Heart right ventricle (tissue), 16 donors: ENCODE data around the gene NCBP2. TPM values are rescaled to one million over a fixed set of nuclear protein-coding genes. Genes with fewer than 3 reads are reported as not detected.

ENCODE experiments used
- ATAC-seq, 8 donors: fragments of 200-7000 bp; cut with Tn5 transposase; one replicate each; pipeline ENCODE4 v1.9.1; 2020; ENCODE audit warnings: mild to moderate bottlenecking in 8 of 8, moderate library complexity in 8 of 8, moderate number of reproducible peaks in 1 of 8
- DNase-seq, 2 donors: peaks; one replicate each; pipeline ENCODE4 v3.0.0-alpha.2; 2020
- H3K27ac ChIP-seq, 10 donors: fragments of 200-600 bp; sonication (generic) in 2 of 10; one replicate each; pipeline versions ENCODE4 v1.5.0 to v1.8.0; 2020 to 2022; ENCODE audit warnings: mild to moderate bottlenecking in 3 of 10
- H3K27me3 ChIP-seq, 7 donors: fragments of 200-600 bp; one replicate each; pipeline ENCODE4 v1.8.0; 2021 to 2022; ENCODE audit warnings: mild to moderate bottlenecking in 2 of 7
- H3K36me3 ChIP-seq, 9 donors: fragments of 200-600 bp; sonication (generic) in 1 of 9; one replicate each; pipeline versions ENCODE4 v1.5.0 to v1.8.0; 2020 to 2022; ENCODE audit warnings: mild to moderate bottlenecking in 2 of 9
- H3K4me1 ChIP-seq, 9 donors: fragments of 200-600 bp; sonication (generic) in 1 of 9; one replicate each; pipeline versions ENCODE4 v1.5.0 to v1.8.0; 2020 to 2022; ENCODE audit warnings: mild to moderate bottlenecking in 4 of 9
- H3K4me3 ChIP-seq, 10 donors: fragments of 200-600 bp; sonication (generic) in 2 of 10; one replicate each; pipeline versions ENCODE4 v1.5.0 to v1.8.0; 2020 to 2022; ENCODE audit warnings: mild to moderate bottlenecking in 7 of 10, moderate library complexity in 2 of 10
- H3K9me3 ChIP-seq, 11 donors: fragments of 200-600 bp in 10 of 11; sonication (generic) in 2 of 11; one replicate each; pipeline versions ENCODE4 v1.5.0 to v1.8.0; 2013 to 2022; ENCODE audit warnings: mild to moderate bottlenecking in 2 of 11, control low read depth in 1 of 11, moderate library complexity in 1 of 11
- WGBS, 2 donors: extraction: QIAGEN DNeasy Blood & Tissue Kit; methylation state at CpG; one replicate each; pipeline ENCODE4 v1.1.7; 2013; ENCODE audit warnings: inconsistent platforms in 1 of 2; 5-methylcytosine and 5-hydroxymethylcytosine counted together
- intact Hi-C, 10 donors: fragments of 100-400 bp; cut with DNase I; formaldehyde crosslinking; loops; one replicate each; pipeline versions ENCODE4 v1.11.1 to v1.14.2; 2022
- polyA plus RNA-seq, 2 donors: library from polyadenylated mRNA; stranded (reverse); fragments of 200-250 nt; gene quantifications; one replicate each; pipeline ENCODE4 v1.2.3, GENCODE V29; 2013
- total RNA-seq, 10 donors: library from RNA; stranded (reverse); fragmentation: NEBNext Ultra II Directional in 3 of 10; extraction: Animal tissue kit (Norgen Biotek cat#: 25700) in 3 of 10; gene quantifications; one replicate each; pipeline versions ENCODE4 v1.2.1 to v1.2.4, GENCODE V29; 2021 to 2023
- TF ChIP-seq, protein P1 (sequence below), 9 donors: fragments of 200-600 bp; sonication (generic) in 2 of 9; IDR thresholded peaks; one replicate each; pipeline versions ENCODE4 v1.5.0 to v1.8.0; 2021 to 2022; ENCODE audit warnings: antibody characterized with exemption in 9 of 9, mild to moderate bottlenecking in 5 of 9, moderate library complexity in 1 of 9
- donor health status: Arrhythmogenic right ventricular cardiomyopathy.
- donor health status: ischemic (EF 13 %, LVEDD 7.1; RV severe dilation, severe dysfunction).
- donor health status: healthy with polysubstance abuse.
- donor health status: DM: no; HTN: yes; CAD: no.
- donor health status: DM: no; HTN: no; CAD: no.
- donor health status: ischemic (EF 25% LVEDD 6.9; RV normal size, moderate dysfunction).
- donor health status: ischemic (EF 25% LVEDD 5.7; RV mildly dilated, moderate dysfunction).
- donor health status: healthy.
- donor health status: DM: yes; HTN: yes; CAD: no.
- donor health status: Ischemic cardiomyopathy.
- donor health status: ischemic (EF 35%, LVEDD 5.7; RV mildly dilated, moderate dysfunction).
- donor health status: nonischemic (EF 11% LVEDD 7.7; RV severe dilation, severe dysfunction).
- donor health status: DM: yes; HTN: yes; CAD: no.
- donor health status: PGD.
- donor health status: ischemic (EF 29% LVEDD 5.4; RV normal size, mild dysfunction).
- donor health status: nonischemic (EF 23%, LVEDD 6.1; RV moderate dilation, normal function).

The NCBP2 gene
- total and polyA plus RNA-seq, 12 donors, result 28.2 to 48.1 (median 34.8) TPM

DNA sequence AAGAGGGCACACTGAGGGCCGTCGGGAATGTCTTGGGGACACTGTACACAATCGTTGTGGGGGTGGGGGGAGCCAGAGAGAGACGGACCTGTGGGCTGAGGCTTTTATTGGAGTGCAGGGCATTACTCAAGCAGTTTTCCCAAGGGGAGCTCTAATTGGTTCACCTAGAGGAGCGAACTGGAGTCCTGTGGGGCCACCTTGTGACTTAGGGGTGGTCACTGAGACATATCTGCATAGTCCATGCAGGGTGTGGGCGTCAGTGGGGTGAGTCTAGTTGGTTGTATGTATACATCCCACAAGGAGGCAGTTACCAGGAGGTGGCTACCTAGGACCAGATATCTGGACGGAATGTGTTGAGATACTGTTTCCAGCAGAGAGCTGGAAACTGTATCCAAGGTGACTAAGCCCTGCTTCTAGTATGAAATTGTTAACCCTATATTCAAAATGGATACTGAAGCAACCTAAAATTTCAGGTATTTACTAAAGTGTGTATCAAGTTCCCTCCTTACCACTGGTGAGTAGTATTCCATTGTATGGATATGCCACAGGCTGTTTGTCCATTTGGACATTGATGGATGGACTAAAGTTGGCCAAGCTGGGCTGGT lies 28.9 kb upstream of the NCBP2 start:
- intact Hi-C loops, result loop anchor here in 5 of 10 donors (2.0 to 10.0 kb wide), 5 partner anchors 132 to 366 kb away; no protein-coding TSS in a partner anchor
- ATAC-seq, result no peak
- no peak overlapping the region for H3K4me3 ChIP-seq

DNA sequence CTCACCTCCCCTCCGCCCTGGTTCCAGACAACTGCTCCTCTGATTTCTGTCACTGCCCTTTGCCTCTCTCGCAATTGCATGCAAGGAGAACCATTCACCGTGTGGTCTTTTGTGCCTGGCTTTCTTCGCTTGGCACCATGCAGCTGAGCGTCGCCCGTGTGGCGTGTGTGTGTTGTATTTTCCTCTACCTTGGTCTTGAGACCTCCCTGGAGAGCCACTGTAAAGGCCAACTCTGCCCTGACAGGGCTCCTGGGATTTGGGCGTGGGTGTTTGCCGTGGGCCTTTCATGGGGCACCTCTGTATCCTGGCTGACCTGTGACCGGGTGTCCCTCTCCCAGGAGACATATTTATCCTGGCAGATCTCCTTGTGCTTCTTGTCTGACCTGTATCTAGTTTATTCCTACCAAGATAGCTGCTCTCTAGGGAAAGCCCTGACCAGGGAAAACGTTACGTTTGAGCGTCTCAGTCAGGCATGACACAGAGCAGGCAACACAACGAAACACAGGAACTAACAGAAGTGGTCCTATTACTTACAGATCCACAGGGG lies 28.3 kb upstream of the NCBP2 start:
- 86 to 87% methylated on average over 15 of the region's 15 CpGs for WGBS, 2 donors
- no peaks in the 10 kb centered on the region for H3K9me3 ChIP-seq
- H3K27me3 ChIP-seq, result no peaks in the 10 kb centered on the region
- no peak for DNase-seq
- no peak overlapping the region for H3K27ac ChIP-seq
- peaks cover 0 to 6% (median 0%) of the 10 kb centered on the region in 9 donors for H3K36me3 ChIP-seq
- intact Hi-C loops, result loop anchor here in 5 of 10 donors (2.0 to 10.0 kb wide), 5 partner anchors 132 to 366 kb away; no protein-coding TSS in a partner anchor
- TF ChIP-seq, protein P1, sequence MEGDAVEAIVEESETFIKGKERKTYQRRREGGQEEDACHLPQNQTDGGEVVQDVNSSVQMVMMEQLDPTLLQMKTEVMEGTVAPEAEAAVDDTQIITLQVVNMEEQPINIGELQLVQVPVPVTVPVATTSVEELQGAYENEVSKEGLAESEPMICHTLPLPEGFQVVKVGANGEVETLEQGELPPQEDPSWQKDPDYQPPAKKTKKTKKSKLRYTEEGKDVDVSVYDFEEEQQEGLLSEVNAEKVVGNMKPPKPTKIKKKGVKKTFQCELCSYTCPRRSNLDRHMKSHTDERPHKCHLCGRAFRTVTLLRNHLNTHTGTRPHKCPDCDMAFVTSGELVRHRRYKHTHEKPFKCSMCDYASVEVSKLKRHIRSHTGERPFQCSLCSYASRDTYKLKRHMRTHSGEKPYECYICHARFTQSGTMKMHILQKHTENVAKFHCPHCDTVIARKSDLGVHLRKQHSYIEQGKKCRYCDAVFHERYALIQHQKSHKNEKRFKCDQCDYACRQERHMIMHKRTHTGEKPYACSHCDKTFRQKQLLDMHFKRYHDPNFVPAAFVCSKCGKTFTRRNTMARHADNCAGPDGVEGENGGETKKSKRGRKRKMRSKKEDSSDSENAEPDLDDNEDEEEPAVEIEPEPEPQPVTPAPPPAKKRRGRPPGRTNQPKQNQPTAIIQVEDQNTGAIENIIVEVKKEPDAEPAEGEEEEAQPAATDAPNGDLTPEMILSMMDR (IDR thresholded peaks at IDR 0.05), result no peak
- peaks cover 5 to 18% (median 11%) of the 10 kb centered on the region in 9 donors for H3K4me1 ChIP-seq
- H3K4me3 ChIP-seq, result no peak overlapping the region
- no peak for ATAC-seq

More for the DNA sequence above, 28.9 kb upstream of the NCBP2 start:
- Histone ChIP-seq H3K27ac (no peak overlapping the region), H3K36me3 (peaks cover 0 to 6% (median 0%) of the 10 kb centered on the region in 9 donors), H3K4me1 (peaks cover 5 to 18% (median 11%) of the 10 kb centered on the region in 9 donors), H3K27me3 (no peaks in the 10 kb centered on the region), H3K9me3 (no peaks in the 10 kb centered on the region)
- no peak for DNase-seq
- TF ChIP-seq, protein P1 (IDR thresholded peaks at IDR 0.05), result no peak
- WGBS, 2 donors, result 80 to 85% methylated on average over 7 of the region's 7 CpGs

DNA sequence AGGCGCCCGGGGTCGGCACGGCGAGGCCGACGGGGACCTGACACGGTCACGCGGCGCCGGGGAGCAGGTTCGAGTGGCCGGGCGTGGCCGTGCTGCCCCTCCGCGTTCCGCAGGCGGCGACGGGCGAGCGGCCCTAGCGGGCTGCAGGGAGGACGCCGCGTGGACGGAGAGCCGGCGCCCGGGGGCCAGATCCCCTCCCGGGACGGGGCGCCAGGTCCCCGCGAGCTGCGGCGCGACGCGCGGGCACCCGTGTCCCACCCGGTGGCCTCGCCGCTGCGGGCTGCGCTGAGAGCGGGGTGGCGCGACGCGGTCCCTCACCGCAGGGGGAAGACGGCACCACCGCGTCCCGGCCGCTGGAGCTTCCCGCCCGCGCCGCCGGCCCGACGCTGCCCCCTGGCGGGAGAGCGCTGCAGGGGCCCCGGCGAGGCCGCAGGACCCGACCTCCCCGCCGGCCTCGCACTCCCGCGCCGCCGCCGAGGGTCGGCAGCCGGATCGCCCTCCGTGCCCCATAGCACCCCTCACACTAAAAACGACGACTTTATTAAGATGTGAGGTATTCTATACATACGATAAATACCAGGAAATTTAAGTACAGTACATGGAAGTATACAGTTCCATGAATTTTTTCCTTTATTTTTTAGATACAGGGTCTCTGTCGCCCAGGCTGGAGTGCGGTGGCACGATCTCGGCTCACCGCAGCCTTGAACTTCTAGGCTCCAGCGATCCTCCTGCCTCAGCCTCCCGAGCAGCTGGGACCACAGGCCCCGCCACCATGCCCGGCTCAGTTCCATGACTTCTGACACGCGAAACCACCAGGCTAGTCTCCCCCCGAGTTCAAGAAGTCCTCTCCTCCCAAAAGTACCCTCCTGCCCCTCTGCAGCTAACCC lies 27.6 kb upstream of the NCBP2 start:
- TF ChIP-seq, protein P1 (IDR thresholded peaks at IDR 0.05), result peak; percentile 49 to 98 (median 85)
- H3K27me3 ChIP-seq, result no peaks in the 10 kb centered on the region
- intact Hi-C loops, result loop anchor here in 8 of 10 donors (1.0 to 10.0 kb wide), 10 partner anchors 27 to 425 kb away; partner anchors contain the start of gene NCBP2 (in 1 of the 8)
- H3K4me3 ChIP-seq, result peak overlapping the region; percentile 77 to 99 (median 87)
- ATAC-seq (peak in 7 of 8 donors; percentile 64 to 89 (median 82)), DNase-seq (peak; percentile 27 to 74)
- WGBS, 2 donors, result 9% methylated on average over 99 to 100 of the region's 100 CpGs
- H3K27ac ChIP-seq, result peak overlapping the region in 8 of 10 donors; percentile 77 to 90 (median 86)
- H3K4me1 ChIP-seq, result peaks cover 5 to 18% (median 11%) of the 10 kb centered on the region in 9 donors
- peaks cover 0 to 6% (median 0%) of the 10 kb centered on the region in 9 donors for H3K36me3 ChIP-seq
- H3K9me3 ChIP-seq, result no peaks in the 10 kb centered on the region
